ENCODE data around the gene PRR7.

Gene PRR7

GRCh38 chr5:177438468-177438867, 8.1 kb upstream of the PRR7 start:
- DNase-seq = no peak

GRCh38 chr5:177439518-177440053, 7.0 kb upstream of the PRR7 start:
- no peak for DNase-seq

- no peak for DNase-seq
These were observed 6.2 kb upstream of the PRR7 start for GRCh38 chr5:177440211-177440989.

- no peak for DNase-seq
These were observed 5.4 kb upstream of the PRR7 start for GRCh38 chr5:177440990-177441780.

GRCh38 chr5:177442066-177442826, 4.4 kb upstream of the PRR7 start:
- DNase-seq = no peak

- no peak for DNase-seq
These were observed 3.2 kb upstream of the PRR7 start for GRCh38 chr5:177443144-177443983.

GRCh38 chr5:177444106-177445051, 2.2 kb upstream of the PRR7 start:
- no peak for DNase-seq

GRCh38 chr5:177445052-177445916, 1.3 kb upstream of the PRR7 start:
- DNase-seq = no peak

- DNase-seq = no peak
These were observed 756 bp upstream of the PRR7 start for GRCh38 chr5:177445917-177446199.

GRCh38 chr5:177447066-177447610, 524 bp downstream of the PRR7 start:
- DNase-seq = peak; percentile 56

GRCh38 chr5:177447611-177448243, 1.1 kb downstream of the PRR7 start:
- peak; percentile 2 for DNase-seq

- no peak for DNase-seq
These were observed 1.8 kb downstream of the PRR7 start for GRCh38 chr5:177448244-177448950.

GRCh38 chr5:177449140-177450061, 2.8 kb downstream of the PRR7 start:
- no peak for DNase-seq

GRCh38 chr5:177450667-177451424, 4.2 kb downstream of the PRR7 start:
- DNase-seq = no peak

GRCh38 chr5:177452688-177453638, 6.3 kb downstream of the PRR7 start:
- no peak for DNase-seq

All from NCI-H774 (cell line).